Right lobe of liver (tissue), 6 donors: Measurements from ENCODE around the gene GRIN3A. TPM values are rescaled to one million over a fixed set of nuclear protein-coding genes. Genes with fewer than 3 reads are reported as not detected.

Experiments used
- ATAC-seq, 4 donors: fragments of 200-7000 bp; cut with Tn5 transposase; one replicate each; pipeline ENCODE4 v1.9.1; 2020; ENCODE audit warnings: mild to moderate bottlenecking in 4 of 4, moderate library complexity in 4 of 4
- DNase-seq, 3 donors: peaks; one replicate each; pipeline ENCODE4 v3.0.0-alpha.2; 2020
- H3K27ac ChIP-seq, 3 donors: fragments of 200-600 bp; one replicate each; pipeline ENCODE4 v1.8.0; 2022
- H3K27me3 ChIP-seq, 2 donors: fragments of 200-600 bp; one replicate each; pipeline ENCODE4 v1.8.0; 2022
- H3K36me3 ChIP-seq, 4 donors: fragments of 200-600 bp; sonication (generic) in 1 of 4; one replicate each; pipeline versions ENCODE4 v1.5.1 to v1.8.0; 2017 to 2022; ENCODE audit warnings: control low read depth in 1 of 4
- H3K4me1 ChIP-seq, 4 donors: fragments of 200-600 bp; sonication (generic) in 1 of 4; one replicate each; pipeline versions ENCODE4 v1.5.1 to v1.8.0; 2017 to 2022; ENCODE audit warnings: control low read depth in 1 of 4
- H3K4me3 ChIP-seq, 3 donors: fragments of 200-600 bp; one replicate each; pipeline ENCODE4 v1.8.0; 2022
- H3K9me3 ChIP-seq, 4 donors: fragments of 200-600 bp; sonication (generic) in 1 of 4; one replicate each; pipeline versions ENCODE4 v1.5.1 to v1.8.0; 2017 to 2022; ENCODE audit warnings: control low read depth in 1 of 4
- CTCF ChIP-seq, 4 donors: fragments of 200-600 bp in 3 of 4; fragments of 450-650 bp in 1 of 4; IDR thresholded peaks; one replicate each; pipeline versions ENCODE4 v1.5.1 to v1.8.0; 2016 to 2022; ENCODE audit warnings: antibody characterized with exemption in 4 of 4, mild to moderate bottlenecking in 2 of 4
- POLR2A ChIP-seq: fragments of 450-650 bp; IDR thresholded peaks from one replicate; pipeline ENCODE4 v1.6.1; 2017; ENCODE audit warnings: antibody characterized with exemption, mild to moderate bottlenecking
- WGBS: methylation state at CpG from one replicate; pipeline ENCODE4 v1.1.6; 2018; ENCODE audit warnings: low coverage, low lambda C conversion rate; ENCODE audit not compliant: insufficient coverage; ENCODE audit errors: missing lambda C conversion rate; 5-methylcytosine and 5-hydroxymethylcytosine counted together
- intact Hi-C, 2 donors: fragments of 100-400 bp; cut with DNase I; formaldehyde crosslinking; loops; one replicate each; pipeline versions ENCODE4 v1.11.2 to v1.14.1; 2022
- total RNA-seq, 6 experiments: library from RNA; depleted of rRNA in 2 of 6; stranded (reverse); fragments of >200 nt in 2 of 6; fragmentation: NEBNext Ultra II Directional in 3 of 6; extraction: Animal tissue kit (Norgen Biotek cat#: 25700) in 3 of 6; gene quantifications; one replicate each; pipeline versions ENCODE4 v1.1.0 to v1.2.4, GENCODE V29; 2016 to 2023
- donor health status: DM: no; HTN: yes; CAD: no.
- donor health status: DM: no; HTN: no; CAD: no.
- donor health status: DM: no; HTN: no; CAD: no.
- donor health status: DM: no; HTN: yes; CAD: no.
- donor health status: DM: no; HTN: yes; CAD: no.

Gene GRIN3A
- total RNA-seq, 6 experiments from 2014 or later = 0.05 to 0.44 (median 0.09) TPM; not detected in 1

GRCh38 chr9:101650142-101650541 is 88.3 kb downstream of the GRIN3A start:
- no peaks in the 10 kb centered on the region for H3K27me3 ChIP-seq
- H3K4me3 ChIP-seq = no peak overlapping the region
- WGBS = 42% methylated on average over 1 of the region's 1 CpG
- DNase-seq = no peak
- no peak for ATAC-seq
- intact Hi-C loops = no loop called here
- no peak for TF ChIP-seq CTCF (IDR thresholded peaks at IDR 0.05)
- no peak for TF ChIP-seq POLR2A
- no peaks in the 10 kb centered on the region for H3K36me3 ChIP-seq
- H3K9me3 ChIP-seq = no peaks in the 10 kb centered on the region
- H3K27ac ChIP-seq = no peak overlapping the region
- H3K4me1 ChIP-seq = no peaks in the 10 kb centered on the region

GRCh38 chr9:101648493-101648892 is 90.0 kb downstream of the GRIN3A start:
- Histone ChIP-seq H3K36me3 (no peaks in the 10 kb centered on the region), H3K4me3 (no peak overlapping the region), H3K9me3 (no peaks in the 10 kb centered on the region), H3K27ac (peak overlapping the region in 1 of 3 donors; percentile 24), H3K4me1 (no peaks in the 10 kb centered on the region), H3K27me3 (no peaks in the 10 kb centered on the region)
- TF ChIP-seq CTCF (IDR thresholded peaks at IDR 0.05) = no peak
- no peak for TF ChIP-seq POLR2A
- 30% methylated on average over 1 of the region's 1 CpG for WGBS
- no peak for DNase-seq
- intact Hi-C loops = no loop called here
- ATAC-seq = no peak

GRCh38 chr9:101639785-101640665 is 98.4 kb downstream of the GRIN3A start:
- Histone ChIP-seq H3K9me3 (no peaks in the 10 kb centered on the region), H3K36me3 (no peaks in the 10 kb centered on the region), H3K27ac (peak overlapping the region in 2 of 3 donors; percentile 65 to 68), H3K4me3 (no peak overlapping the region), H3K4me1 (peaks cover 0 to 34% (median 11%) of the 10 kb centered on the region in 4 donors), H3K27me3 (no peaks in the 10 kb centered on the region)
- TF ChIP-seq POLR2A = no peak
- TF ChIP-seq CTCF (IDR thresholded peaks at IDR 0.05) = no peak
- ATAC-seq (peak; percentile 66 to 75 (median 70)), DNase-seq (no peak)
- 57% methylated on average over 2 of the region's 2 CpGs for WGBS
- intact Hi-C loops = loop anchor here in 1 of 2 donors (5.0 kb wide), 1 partner anchor 62 kb away; no protein-coding TSS in a partner anchor

GRCh38 chr9:101639311-101639710 is 99.1 kb downstream of the GRIN3A start:
- Histone ChIP-seq H3K4me1 (peaks cover 0 to 34% (median 11%) of the 10 kb centered on the region in 4 donors), H3K9me3 (no peaks in the 10 kb centered on the region), H3K36me3 (no peaks in the 10 kb centered on the region), H3K27ac (peak overlapping the region in 2 of 3 donors; percentile 65 to 68), H3K27me3 (no peaks in the 10 kb centered on the region), H3K4me3 (no peak overlapping the region)
- peak in 1 of 3 donors; percentile 77 for DNase-seq
- intact Hi-C loops = no loop called here
- 8% methylated on average over 1 of the region's 1 CpG for WGBS
- no peak for TF ChIP-seq POLR2A
- TF ChIP-seq CTCF (IDR thresholded peaks at IDR 0.05) = no peak
- ATAC-seq = peak; percentile 93 to 97 (median 94)
